Smooth muscle cell (in vitro differentiated cells): ENCODE results near the gene WDR88. TPM values are rescaled to one million over a fixed set of nuclear protein-coding genes. Genes with fewer than 3 reads are reported as not detected.

Experiments
- DNase-seq: peaks from one replicate; lab custom pipeline; 2025; ENCODE audit not compliant: unreplicated experiment; lab: John Stamatoyannopoulos, UW
- H2AFZ ChIP-seq: fragments of 200-600 bp; sonication (generic); 2 replicates; pipeline ENCODE4 v1.6.0; 2016; ENCODE audit warnings: antibody characterized with exemption, low read depth, mild to moderate bottlenecking
- H3F3A ChIP-seq: fragments of 200-600 bp; sonication (generic); 2 replicates; pipeline ENCODE4 v1.6.0; 2017; ENCODE audit warnings: antibody characterized with exemption, low read depth
- H3K27ac ChIP-seq: fragments of 200-600 bp; sonication (generic); 2 replicates; pipeline ENCODE4 v1.5.1; 2016; ENCODE audit warnings: low read depth, mild to moderate bottlenecking
- H3K27me3 ChIP-seq: fragments of 200-600 bp; sonication (generic); 2 replicates; pipeline ENCODE4 v1.6.1; 2016; ENCODE audit warnings: low read depth, mild to moderate bottlenecking
- H3K36me3 ChIP-seq: fragments of 200-600 bp; sonication (generic); 2 replicates; pipeline ENCODE4 v1.5.1; 2016; ENCODE audit warnings: low read depth
- H3K4me1 ChIP-seq: fragments of 200-600 bp; sonication (generic); 2 replicates; pipeline ENCODE4 v1.5.1; 2016; ENCODE audit warnings: low read depth
- H3K4me2 ChIP-seq: fragments of 200-600 bp; sonication (generic); 2 replicates; pipeline ENCODE4 v1.6.0; 2016; ENCODE audit warnings: mild to moderate bottlenecking
- H3K4me3 ChIP-seq: fragments of 200-600 bp; sonication (generic); 2 replicates; pipeline ENCODE4 v1.5.1; 2016; ENCODE audit warnings: mild to moderate bottlenecking
- H3K79me2 ChIP-seq: fragments of 200-600 bp; sonication (generic); 2 replicates; pipeline ENCODE4 v1.6.0; 2016; ENCODE audit warnings: low read depth, mild to moderate bottlenecking
- H3K9ac ChIP-seq: fragments of 200-600 bp; sonication (generic); 2 replicates; pipeline ENCODE4 v1.6.0; 2016; ENCODE audit warnings: low read depth
- H3K9me3 ChIP-seq: fragments of 200-600 bp; sonication (generic); replicated peaks from 2 replicates; pipeline ENCODE4 v1.5.1; 2016; ENCODE audit warnings: low read depth
- H4K20me1 ChIP-seq: fragments of 200-600 bp; sonication (generic); 2 replicates; pipeline ENCODE4 v1.6.0; 2016; ENCODE audit warnings: low read depth
- CTCF ChIP-seq: fragments of 200-600 bp; sonication (generic); IDR thresholded peaks from 2 replicates; pipeline ENCODE4 v1.5.1; 2017; ENCODE audit warnings: borderline replicate concordance, mild to moderate bottlenecking, antibody characterized with exemption; ENCODE audit not compliant: insufficient read depth, poor library complexity, severe bottlenecking
- WGBS: methylation state at CpG from one replicate; pipeline ENCODE4 v1.1.7; 2016; ENCODE audit warnings: low lambda C conversion rate; 5-methylcytosine and 5-hydroxymethylcytosine counted together
- polyA plus RNA-seq: library from polyadenylated mRNA; unstranded; fragments of >200 nt; fragmentation: Nextera tagmentation; extraction: Ambion mirVana; gene quantifications from 2 replicates; pipeline ENCODE4 v1.2.1, GENCODE V29; 2016
- total RNA-seq: library from RNA; depleted of rRNA; stranded (reverse); fragments of >200 nt; gene quantifications from 2 replicates; pipeline ENCODE4 v1.2.3, GENCODE V29; 2014

WDR88 gene
- total and polyA plus RNA-seq, 2 experiments from 2014 or later: not detected

- no peaks in the 10 kb centered on the region for H3K36me3 ChIP-seq
- no peaks in the 10 kb centered on the region for H3K9me3 ChIP-seq
- 95% methylated on average over 38 of the region's 38 CpGs for whole genome bisulfite sequencing
- H3K4me3 ChIP-seq: no peak overlapping the region
- no peak overlapping the region for H3K27ac ChIP-seq
- H4K20me1 ChIP-seq: peaks cover 5% of the 10 kb centered on the region
- no peaks in the 10 kb centered on the region for H3K4me1 ChIP-seq
- no peak overlapping the region for H3K9ac ChIP-seq
- H2AFZ ChIP-seq: no peak overlapping the region
- H3K27me3 ChIP-seq: no peaks in the 10 kb centered on the region
- TF ChIP-seq CTCF: no peak
- H3K4me2 ChIP-seq: no peak overlapping the region
- H3K79me2 ChIP-seq: no peaks in the 10 kb centered on the region
- no peak for DNase-seq
- H3F3A ChIP-seq: no peaks in the 10 kb centered on the region
Observed at GRCh38 chr19:33207040-33207620, 75.2 kb downstream of the WDR88 start.

GRCh38 chr19:33207903-33208302 lies 76.0 kb downstream of the WDR88 start:
- H3K79me2 ChIP-seq: no peaks in the 10 kb centered on the region
- no peaks in the 10 kb centered on the region for H3K27me3 ChIP-seq
- H3K36me3 ChIP-seq: no peaks in the 10 kb centered on the region
- H3K4me2 ChIP-seq: no peak overlapping the region
- H3K9me3 ChIP-seq: no peaks in the 10 kb centered on the region
- no peak for DNase-seq
- H3K9ac ChIP-seq: no peak overlapping the region
- H3K27ac ChIP-seq: no peak overlapping the region
- H2AFZ ChIP-seq: no peak overlapping the region
- no peaks in the 10 kb centered on the region for H4K20me1 ChIP-seq
- 93% methylated on average over 9 of the region's 9 CpGs for WGBS
- H3K4me1 ChIP-seq: no peaks in the 10 kb centered on the region
- no peaks in the 10 kb centered on the region for H3F3A ChIP-seq
- H3K4me3 ChIP-seq: no peak overlapping the region
- TF ChIP-seq CTCF: no peak

- H3K9ac ChIP-seq: no peak overlapping the region
- no peaks in the 10 kb centered on the region for H3F3A ChIP-seq
- no peak overlapping the region for H3K4me3 ChIP-seq
- H4K20me1 ChIP-seq: no peaks in the 10 kb centered on the region
- no peak for DNase-seq
- H3K9me3 ChIP-seq: no peaks in the 10 kb centered on the region
- no peaks in the 10 kb centered on the region for H3K36me3 ChIP-seq
- H3K4me1 ChIP-seq: no peaks in the 10 kb centered on the region
- H3K27ac ChIP-seq: no peak overlapping the region
- no peak overlapping the region for H2AFZ ChIP-seq
- no peak overlapping the region for H3K4me2 ChIP-seq
- H3K27me3 ChIP-seq: no peaks in the 10 kb centered on the region
- no peak for TF ChIP-seq CTCF
- H3K79me2 ChIP-seq: no peaks in the 10 kb centered on the region
- WGBS: 94% methylated on average over 11 of the region's 11 CpGs
Observed at GRCh38 chr19:33208371-33208895, 76.5 kb downstream of the WDR88 start.
